Activated CD8-positive, alpha-beta memory T cell treated with anti-CD3 and anti-CD28 coated beads for 1 hour (primary cell): ENCODE measurements around the gene BHLHA15.

ENCODE experiments used
- DNase-seq, 2 donors: peaks; one replicate each; pipeline ENCODE4 v3.0.0-alpha.2; 2020; ENCODE audit warnings: low read depth in 1 of 2; ENCODE audit errors: extremely low read depth in 1 of 2

BHLHA15 gene

DNA sequence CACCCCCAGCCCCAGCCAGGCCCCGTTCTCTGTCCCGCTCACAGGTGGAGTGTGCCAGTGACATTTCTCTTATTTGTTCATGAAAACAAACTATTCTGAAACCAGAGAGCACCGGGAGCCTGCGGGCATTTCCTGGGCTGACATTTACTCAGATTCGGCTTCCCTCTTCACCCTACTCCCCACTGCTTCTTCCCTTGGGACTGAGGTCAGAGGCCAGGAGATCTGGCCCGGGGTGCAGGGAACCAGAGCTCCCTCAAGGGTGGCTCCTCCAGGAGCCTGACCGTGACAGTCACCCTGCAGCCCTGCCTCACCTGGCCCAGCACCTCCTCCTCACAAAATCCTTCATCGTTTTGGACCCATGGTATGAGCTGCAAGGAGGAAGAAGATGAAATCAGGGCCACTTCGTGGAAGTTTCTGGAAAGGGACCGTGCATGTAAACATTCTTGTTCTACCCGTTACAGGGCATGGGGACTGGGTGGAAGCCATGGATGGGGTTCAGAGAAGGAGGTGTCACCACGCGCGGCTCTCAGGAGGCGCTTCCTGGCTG, 12.2 kb downstream of the BHLHA15 start:
- no peak for DNase-seq

DNA sequence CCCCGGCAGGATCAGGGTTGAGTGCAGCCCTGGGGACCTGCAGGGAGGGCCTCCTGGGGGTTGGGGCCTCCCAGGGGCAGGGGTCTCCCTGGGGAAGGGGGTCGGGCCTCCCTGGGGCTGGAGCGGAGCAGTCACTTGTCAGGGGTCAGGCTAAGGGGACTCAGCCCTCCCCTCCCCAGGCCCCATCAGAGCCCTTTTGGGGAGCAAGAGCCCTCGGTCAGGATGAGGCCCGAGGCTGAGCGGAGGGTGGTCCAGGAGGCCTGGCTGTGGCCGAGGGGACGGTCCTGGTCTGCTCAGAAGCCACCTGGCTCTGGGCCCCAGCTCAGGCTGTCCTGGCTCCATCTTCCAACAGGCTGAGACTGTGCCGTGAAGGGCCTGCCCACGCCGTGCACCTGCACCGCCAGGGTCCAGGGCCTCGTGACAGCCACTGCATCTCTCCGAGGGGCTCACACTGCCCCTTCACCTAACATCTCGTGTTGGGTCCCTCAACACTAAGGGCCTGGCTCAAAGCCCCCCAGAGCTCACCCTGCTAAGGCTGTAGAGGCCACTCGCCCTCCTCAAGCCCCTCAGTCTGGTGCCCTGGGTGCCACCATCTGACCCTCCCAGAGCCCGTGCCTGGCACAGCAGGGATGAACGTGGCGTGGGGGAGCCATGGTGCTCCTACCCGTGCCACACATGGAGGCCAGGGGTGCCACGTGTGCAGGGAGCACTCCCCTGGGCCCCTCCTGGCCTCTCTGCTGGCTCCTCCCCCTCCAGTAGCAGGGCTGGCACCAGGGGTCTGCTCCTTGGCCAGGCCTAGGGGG, 12.9 kb downstream of the BHLHA15 start:
- no peak for DNase-seq

GRCh38 chr7:98224701-98225181, 13.5 kb downstream of the BHLHA15 start:
- no peak for DNase-seq

- no peak for DNase-seq
These were observed 14.8 kb downstream of the BHLHA15 start for GRCh38 chr7:98225913-98226614.

DNA sequence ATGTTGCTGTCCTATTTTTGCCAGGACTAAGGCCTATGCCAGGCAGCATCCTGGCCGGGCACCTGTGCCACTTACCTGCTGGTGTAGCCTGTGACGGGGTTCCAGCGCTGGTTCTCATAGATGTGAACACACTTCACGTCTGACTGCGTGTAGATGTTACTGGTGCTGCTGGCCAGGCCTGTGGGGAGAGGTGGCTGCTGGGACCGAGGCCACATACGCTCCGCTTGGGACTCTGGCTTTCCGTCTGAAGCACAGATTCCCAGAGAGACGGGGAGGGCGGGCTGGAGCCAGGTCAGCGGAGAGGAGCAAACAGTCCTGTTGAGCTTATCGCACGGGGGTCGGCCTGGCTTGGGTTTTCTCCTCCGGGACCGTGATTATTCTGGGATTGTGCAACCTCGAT, 16.7 kb downstream of the BHLHA15 start:
- no peak for DNase-seq

DNA sequence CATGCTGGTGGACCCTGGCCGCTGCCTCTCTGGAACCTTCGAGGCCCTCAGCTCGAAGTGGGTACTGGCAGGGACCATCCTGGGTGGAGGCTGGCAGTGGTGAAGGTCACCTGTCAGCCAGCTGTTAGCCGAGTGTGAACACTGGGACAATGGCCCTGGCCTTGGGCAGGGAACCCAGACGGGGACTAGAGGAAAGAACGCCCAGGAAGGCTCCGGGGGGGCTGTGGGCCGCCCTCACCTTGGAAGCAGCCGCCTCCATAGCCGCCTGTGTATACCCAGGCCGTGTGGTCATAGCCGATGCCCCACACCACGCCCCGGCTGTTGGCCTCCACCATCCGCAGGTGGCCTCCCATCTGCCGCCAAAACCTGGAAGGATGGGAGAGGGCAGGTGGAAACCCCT, 17.6 kb downstream of the BHLHA15 start:
- DNase-seq: no peak

- no peak for DNase-seq
These were observed 18.2 kb downstream of the BHLHA15 start for GRCh38 chr7:98229441-98229840.

DNA sequence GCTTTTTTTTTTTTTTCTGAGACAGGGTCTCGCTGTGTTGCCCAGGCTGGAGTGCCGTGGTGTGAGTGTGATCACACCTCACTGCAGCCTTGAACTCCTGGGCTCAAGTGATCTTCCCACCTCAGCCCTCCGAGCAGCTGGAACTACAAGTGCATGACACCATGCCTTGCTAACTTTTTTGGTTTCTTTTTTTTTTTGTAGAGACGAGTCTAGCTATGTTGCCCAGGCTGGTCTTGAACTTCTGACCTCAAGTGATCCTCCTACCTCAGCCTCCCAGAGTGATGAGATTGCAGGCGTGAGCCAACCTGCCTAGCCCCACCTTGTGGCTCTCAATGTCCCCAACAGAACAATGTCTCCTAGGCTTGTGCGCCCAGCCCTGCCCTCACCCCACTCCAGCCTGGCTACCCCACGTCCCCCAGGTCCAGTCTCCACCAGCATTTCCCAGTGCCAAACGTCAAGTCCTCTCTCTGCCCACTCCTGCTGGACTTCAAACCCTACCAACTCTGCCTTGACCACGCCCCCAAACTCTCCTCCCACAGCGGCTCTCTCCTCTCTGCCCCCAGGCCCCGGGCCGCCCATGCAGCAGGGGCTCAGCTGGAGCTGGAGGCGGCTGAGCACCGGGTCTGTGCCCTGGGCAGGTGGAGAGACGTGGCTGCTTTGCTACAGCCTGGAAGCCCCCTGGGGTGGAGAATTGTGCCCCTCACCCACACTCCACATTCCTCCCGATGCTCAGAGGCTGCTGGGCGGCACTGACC, 18.9 kb downstream of the BHLHA15 start:
- no peak for DNase-seq

- DNase-seq: no peak
These were observed 19.7 kb downstream of the BHLHA15 start for GRCh38 chr7:98230746-98231471.

GRCh38 chr7:98231493-98232262, 20.4 kb downstream of the BHLHA15 start:
- DNase-seq: no peak

DNA sequence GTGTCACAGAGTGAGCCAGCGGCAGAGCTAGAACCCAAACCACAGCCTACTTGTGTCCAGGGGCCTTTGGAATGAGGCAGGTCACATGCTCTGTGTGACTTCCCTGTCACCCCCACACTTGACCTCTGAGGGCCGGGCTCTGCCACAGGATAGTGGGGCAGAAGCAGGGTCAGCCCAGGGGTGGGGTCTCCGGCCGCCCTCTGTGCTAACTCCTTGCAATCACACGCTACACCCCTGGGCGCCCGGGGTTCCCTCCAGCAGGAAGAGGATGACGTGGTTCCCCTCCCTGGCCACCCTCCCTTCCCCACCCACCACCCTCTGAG, 21.0 kb downstream of the BHLHA15 start:
- no peak for DNase-seq

GRCh38 chr7:98232799-98233198, 21.6 kb downstream of the BHLHA15 start:
- no peak for DNase-seq

DNA sequence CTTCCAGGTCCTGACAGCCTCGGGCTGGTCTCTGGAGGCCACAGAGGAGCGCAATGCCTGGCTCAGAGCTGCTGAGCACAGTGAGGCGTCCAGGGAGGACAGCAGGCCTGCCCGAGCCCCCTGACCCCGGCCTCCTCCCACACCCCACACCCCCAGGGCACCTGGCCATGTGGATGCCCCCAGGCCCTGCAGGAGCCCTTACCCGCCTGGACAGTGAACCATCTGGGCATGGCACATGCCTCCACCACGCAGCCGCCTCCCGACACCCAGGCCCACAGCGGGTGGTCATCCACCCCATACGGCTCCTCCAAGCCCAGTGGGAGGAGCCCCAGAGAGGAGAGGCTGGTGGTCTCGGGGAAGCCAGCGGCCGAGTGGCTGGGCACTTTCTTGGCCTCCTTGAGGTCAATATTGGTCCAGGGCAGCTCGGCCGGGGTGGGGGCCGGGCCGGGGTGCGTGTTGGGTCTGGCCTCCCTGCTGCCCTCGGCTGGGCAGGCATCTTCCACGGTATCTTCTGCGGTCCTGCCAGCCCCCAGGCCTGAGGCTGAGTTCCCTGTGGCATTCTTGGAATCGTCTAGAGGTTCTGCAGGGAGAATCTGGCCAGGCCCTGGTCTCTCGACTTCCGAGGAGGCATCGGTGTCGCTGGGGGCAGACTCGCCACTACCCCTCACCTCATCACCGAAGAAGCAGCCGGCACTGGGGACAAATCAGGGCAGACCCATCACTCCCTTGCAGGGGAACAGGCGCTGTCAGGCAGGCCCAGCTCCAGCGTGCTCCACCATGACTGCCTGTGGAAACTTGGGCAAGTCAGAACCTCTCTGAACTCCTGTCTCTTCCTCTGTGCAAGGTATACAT, 22.2 kb downstream of the BHLHA15 start:
- DNase-seq: no peak

DNA sequence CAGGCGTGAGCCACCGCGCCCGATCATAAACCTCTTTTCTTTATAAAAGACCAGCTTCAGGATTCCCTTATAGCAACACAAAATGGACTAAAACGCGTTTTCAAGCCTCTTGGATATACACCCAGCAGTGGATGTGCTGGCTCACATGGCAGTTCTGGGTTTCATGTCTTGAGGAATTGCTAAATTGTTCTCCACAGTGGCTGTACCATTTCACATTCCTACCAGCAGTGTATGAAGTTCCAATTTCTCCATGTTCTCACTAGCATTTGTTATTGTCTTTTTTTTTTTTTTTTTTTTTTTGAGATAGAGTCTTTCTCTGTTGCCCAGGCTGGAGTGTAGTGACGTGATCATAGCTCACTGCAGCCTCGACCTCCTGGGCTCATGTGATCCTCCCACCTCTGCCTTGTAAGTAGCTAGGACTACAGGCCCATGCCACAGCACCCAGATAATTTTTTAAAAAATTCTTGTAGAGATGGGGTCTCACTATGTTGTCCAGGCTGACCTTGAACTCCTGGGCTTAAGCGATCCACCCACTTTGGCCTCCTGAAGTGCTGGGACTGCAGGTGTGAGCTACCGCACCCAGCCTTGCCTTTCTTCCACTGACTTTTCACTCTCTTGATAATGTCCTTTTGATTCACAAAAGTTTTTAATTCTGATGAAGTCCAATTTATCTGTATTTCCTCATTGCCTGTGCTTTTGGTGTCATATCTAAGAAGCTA, 23.3 kb downstream of the BHLHA15 start:
- no peak for DNase-seq

GRCh38 chr7:98235901-98236300, 24.7 kb downstream of the BHLHA15 start:
- DNase-seq: no peak

- no peak for DNase-seq
These were observed 25.3 kb downstream of the BHLHA15 start for GRCh38 chr7:98236355-98237185.

GRCh38 chr7:98238076-98238475, 26.8 kb downstream of the BHLHA15 start:
- no peak for DNase-seq

DNA sequence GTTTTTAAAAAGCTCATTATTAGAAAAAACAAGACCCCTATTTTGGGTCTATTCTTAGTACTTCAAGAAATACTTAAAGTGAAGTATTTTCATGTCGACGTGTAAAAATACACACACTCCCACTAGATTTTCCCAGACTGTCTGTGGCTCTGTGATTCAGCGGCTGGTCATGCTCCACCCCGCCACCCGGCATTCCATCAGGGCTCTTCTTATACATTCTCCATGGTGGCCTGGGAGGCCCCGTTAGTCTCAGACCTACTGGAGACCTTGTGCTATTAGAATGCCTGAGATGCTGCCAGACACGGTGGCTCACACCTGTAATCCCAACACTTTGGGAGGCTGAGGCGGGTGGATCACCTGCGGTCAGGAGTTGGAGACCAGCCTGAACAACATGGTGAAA, 27.7 kb downstream of the BHLHA15 start:
- DNase-seq: no peak
